B cell (primary cell): ENCODE data around the gene C6orf15.

Source experiments
- EZH2 ChIP-seq: IDR thresholded peaks from 2 replicates; pipeline ENCODE4 v1.6.1; 2012; ENCODE audit warnings: borderline replicate concordance, low read depth, mild to moderate bottlenecking, moderate library complexity, low read length; ENCODE audit not compliant: insufficient read depth, poor library complexity, severe bottlenecking
- TF ChIP-seq, protein P1 (sequence below): fragments of 200-600 bp; IDR thresholded peaks from one replicate; pipeline ENCODE4 v1.8.0; 2022; ENCODE audit warnings: antibody characterized with exemption, mild to moderate bottlenecking

DNA sequence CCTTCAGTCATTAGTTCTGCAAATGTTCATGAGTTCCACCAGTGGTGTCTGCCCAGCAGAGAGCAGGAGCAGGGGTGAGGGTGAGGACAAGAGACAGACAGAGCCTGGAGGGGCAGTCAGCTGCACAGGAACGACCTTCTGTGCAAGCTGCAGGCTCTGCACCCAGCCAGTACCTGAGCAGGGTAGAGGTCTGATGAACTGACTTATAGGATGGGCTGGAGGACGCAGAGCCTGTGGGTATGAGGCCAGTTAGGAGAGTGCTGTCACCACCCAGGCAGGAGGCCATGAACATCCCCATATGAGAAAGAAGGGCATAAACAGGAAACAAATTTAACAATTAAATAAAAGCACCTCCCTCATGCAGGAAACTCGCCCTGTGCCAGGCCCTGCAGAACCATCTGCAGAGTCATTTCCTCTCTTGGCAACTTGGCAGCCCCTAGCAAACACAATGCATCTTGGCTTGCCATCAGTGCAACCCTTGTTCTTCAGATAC is 17.9 kb downstream of the C6orf15 start:
- TF ChIP-seq, protein P1, sequence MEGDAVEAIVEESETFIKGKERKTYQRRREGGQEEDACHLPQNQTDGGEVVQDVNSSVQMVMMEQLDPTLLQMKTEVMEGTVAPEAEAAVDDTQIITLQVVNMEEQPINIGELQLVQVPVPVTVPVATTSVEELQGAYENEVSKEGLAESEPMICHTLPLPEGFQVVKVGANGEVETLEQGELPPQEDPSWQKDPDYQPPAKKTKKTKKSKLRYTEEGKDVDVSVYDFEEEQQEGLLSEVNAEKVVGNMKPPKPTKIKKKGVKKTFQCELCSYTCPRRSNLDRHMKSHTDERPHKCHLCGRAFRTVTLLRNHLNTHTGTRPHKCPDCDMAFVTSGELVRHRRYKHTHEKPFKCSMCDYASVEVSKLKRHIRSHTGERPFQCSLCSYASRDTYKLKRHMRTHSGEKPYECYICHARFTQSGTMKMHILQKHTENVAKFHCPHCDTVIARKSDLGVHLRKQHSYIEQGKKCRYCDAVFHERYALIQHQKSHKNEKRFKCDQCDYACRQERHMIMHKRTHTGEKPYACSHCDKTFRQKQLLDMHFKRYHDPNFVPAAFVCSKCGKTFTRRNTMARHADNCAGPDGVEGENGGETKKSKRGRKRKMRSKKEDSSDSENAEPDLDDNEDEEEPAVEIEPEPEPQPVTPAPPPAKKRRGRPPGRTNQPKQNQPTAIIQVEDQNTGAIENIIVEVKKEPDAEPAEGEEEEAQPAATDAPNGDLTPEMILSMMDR = no peak
- TF ChIP-seq EZH2 = no peak
